ENCODE data around the gene GABRB1.

GABRB1 gene

GRCh38 chr4:47309165-47309564 lies 277.8 kb downstream of the GABRB1 start:
- TF ChIP-seq GATA3 (IDR thresholded peaks at IDR 0.05; ENCODE audit: low read depth, low read length) (no peak), GATA2 (IDR thresholded peaks at IDR 0.05; ENCODE audit: low read depth, low read length) (no peak)

- no peak for TF ChIP-seq GATA2 (IDR thresholded peaks at IDR 0.05; ENCODE audit: low read depth, low read length)
Measured at GRCh38 chr4:47312170-47312569, 280.8 kb downstream of the GABRB1 start.

GRCh38 chr4:47313384-47313783 lies 282.0 kb downstream of the GABRB1 start:
- TF ChIP-seq GATA3 (IDR thresholded peaks at IDR 0.05; ENCODE audit: low read depth, low read length) (no peak), GATA2 (IDR thresholded peaks at IDR 0.05; ENCODE audit: low read depth, low read length) (no peak)

GRCh38 chr4:47315346-47315745 lies 284.0 kb downstream of the GABRB1 start:
- TF ChIP-seq GATA3 (IDR thresholded peaks at IDR 0.05; ENCODE audit: low read depth, low read length) (no peak), GATA2 (IDR thresholded peaks at IDR 0.05; ENCODE audit: low read depth, low read length) (no peak)

GRCh38 chr4:47326025-47326424 lies 294.7 kb downstream of the GABRB1 start:
- TF ChIP-seq GATA2 (IDR thresholded peaks at IDR 0.05; ENCODE audit: low read depth, low read length): no peak
- TF ChIP-seq GATA3 (IDR thresholded peaks at IDR 0.05; ENCODE audit: low read depth, low read length): no peak

GRCh38 chr4:47330866-47331265 lies 299.5 kb downstream of the GABRB1 start:
- TF ChIP-seq GATA3 (IDR thresholded peaks at IDR 0.05; ENCODE audit: low read depth, low read length) (no peak), GATA2 (IDR thresholded peaks at IDR 0.05; ENCODE audit: low read depth, low read length) (no peak)

GRCh38 chr4:47334652-47335051 lies 303.3 kb downstream of the GABRB1 start:
- TF ChIP-seq GATA2 (IDR thresholded peaks at IDR 0.05; ENCODE audit: low read depth, low read length) (no peak), GATA3 (IDR thresholded peaks at IDR 0.05; ENCODE audit: low read depth, low read length) (no peak)

GRCh38 chr4:47337893-47338292 lies 306.5 kb downstream of the GABRB1 start:
- TF ChIP-seq GATA2 (IDR thresholded peaks at IDR 0.05; ENCODE audit: low read depth, low read length): no peak
- no peak for TF ChIP-seq GATA3 (IDR thresholded peaks at IDR 0.05; ENCODE audit: low read depth, low read length)

GRCh38 chr4:47340914-47341313 lies 309.5 kb downstream of the GABRB1 start:
- no peak for TF ChIP-seq GATA3 (IDR thresholded peaks at IDR 0.05; ENCODE audit: low read depth, low read length)

- TF ChIP-seq GATA2 (IDR thresholded peaks at IDR 0.05; ENCODE audit: low read depth, low read length) (no peak), GATA3 (IDR thresholded peaks at IDR 0.05; ENCODE audit: low read depth, low read length) (no peak)
Measured at GRCh38 chr4:47342796-47343195, 311.4 kb downstream of the GABRB1 start.

GRCh38 chr4:47349326-47349725 lies 318.0 kb downstream of the GABRB1 start:
- TF ChIP-seq GATA2 (IDR thresholded peaks at IDR 0.05; ENCODE audit: low read depth, low read length): no peak
- TF ChIP-seq GATA3 (IDR thresholded peaks at IDR 0.05; ENCODE audit: low read depth, low read length): no peak

GRCh38 chr4:47355568-47355967 lies 324.2 kb downstream of the GABRB1 start:
- TF ChIP-seq GATA2 (IDR thresholded peaks at IDR 0.05; ENCODE audit: low read depth, low read length) (no peak), GATA3 (IDR thresholded peaks at IDR 0.05; ENCODE audit: low read depth, low read length) (no peak)

GRCh38 chr4:47359891-47360290 lies 328.5 kb downstream of the GABRB1 start:
- no peak for TF ChIP-seq GATA2 (IDR thresholded peaks at IDR 0.05; ENCODE audit: low read depth, low read length)
- TF ChIP-seq GATA3 (IDR thresholded peaks at IDR 0.05; ENCODE audit: low read depth, low read length): no peak

GRCh38 chr4:47367761-47368160 lies 336.4 kb downstream of the GABRB1 start:
- no peak for TF ChIP-seq GATA3 (IDR thresholded peaks at IDR 0.05; ENCODE audit: low read depth, low read length)
- TF ChIP-seq GATA2 (IDR thresholded peaks at IDR 0.05; ENCODE audit: low read depth, low read length): no peak

- TF ChIP-seq GATA3 (IDR thresholded peaks at IDR 0.05; ENCODE audit: low read depth, low read length) (no peak), GATA2 (IDR thresholded peaks at IDR 0.05; ENCODE audit: low read depth, low read length) (no peak; the same call in 1 of the 2 replicates)
Measured at GRCh38 chr4:47368211-47368610, 336.8 kb downstream of the GABRB1 start.

GRCh38 chr4:47372561-47372960 lies 341.2 kb downstream of the GABRB1 start:
- TF ChIP-seq GATA3 (IDR thresholded peaks at IDR 0.05; ENCODE audit: low read depth, low read length) (no peak), GATA2 (IDR thresholded peaks at IDR 0.05; ENCODE audit: low read depth, low read length) (no peak)
